Mammary epithelial cell (primary cell): ENCODE measurements around the gene ENTPD5.

ENCODE experiments used
- CTCF ChIP-seq, 2 donors: IDR thresholded peaks in 1 of 2; conservative IDR thresholded peaks in 1 of 2; 2 replicates each; pipeline ENCODE4 v1.5.1; 2011 to 2012; ENCODE audit warnings: inconsistent platforms in 2 of 2, low read length in 2 of 2, mild to moderate bottlenecking in 2 of 2, control low read depth in 1 of 2, low read depth in 1 of 2; ENCODE audit not compliant: insufficient read depth in 1 of 2; ENCODE audit errors: extremely low read depth in 1 of 2
- EZH2 ChIP-seq: IDR thresholded peaks from 2 replicates; pipeline ENCODE4 v1.6.1; 2012; ENCODE audit warnings: low read length, inconsistent platforms, borderline replicate concordance

GRCh38 chr14:73955674-73956073, 63.4 kb downstream of the ENTPD5 start:
- TF ChIP-seq CTCF (conservative IDR thresholded peaks at IDR 0.05 in 1 of 2, IDR thresholded peaks at IDR 0.05 in 1 of 2; ENCODE audit: extremely low read depth in 1 of 2, insufficient read depth in 1 of 2, low read depth in 1 of 2, low read length in 2 of 2) (no peak), EZH2 (no peak)
